Stimulated activated CD4-positive, alpha-beta T cell treated with anti-CD3 and anti-CD28 coated beads, TNF-alpha, amount 100 ng/mL, for 1 hour (primary cell): ENCODE data around the gene MAP3K10.

ENCODE experiments used
- DNase-seq, 3 donors: peaks; one replicate each; pipeline ENCODE4 v3.0.0-alpha.2; 2020; ENCODE audit warnings: low read depth in 3 of 3, low spot score in 1 of 3

MAP3K10 gene

GRCh38 chr19:40247735-40248262 is 56.6 kb downstream of the MAP3K10 start:
- no peak for DNase-seq

GRCh38 chr19:40249201-40249600 is 58.0 kb downstream of the MAP3K10 start:
- no peak for DNase-seq

- DNase-seq = no peak
Observed at GRCh38 chr19:40249781-40250180, 58.6 kb downstream of the MAP3K10 start.

GRCh38 chr19:40251244-40251643 is 60.0 kb downstream of the MAP3K10 start:
- DNase-seq = no peak

GRCh38 chr19:40251991-40252390 is 60.8 kb downstream of the MAP3K10 start:
- no peak for DNase-seq

GRCh38 chr19:40252395-40252794 is 61.2 kb downstream of the MAP3K10 start:
- DNase-seq = no peak

- DNase-seq = no peak
Observed at GRCh38 chr19:40253611-40254092, 62.4 kb downstream of the MAP3K10 start.

- no peak for DNase-seq
Observed at GRCh38 chr19:40254714-40255418, 63.6 kb downstream of the MAP3K10 start.

GRCh38 chr19:40255619-40256166 is 64.5 kb downstream of the MAP3K10 start:
- DNase-seq = no peak

- no peak for DNase-seq
Observed at GRCh38 chr19:40256512-40256911, 65.3 kb downstream of the MAP3K10 start.

- DNase-seq = no peak
Observed at GRCh38 chr19:40257096-40257517, 65.9 kb downstream of the MAP3K10 start.

GRCh38 chr19:40261631-40262030 is 70.4 kb downstream of the MAP3K10 start:
- DNase-seq = no peak

- DNase-seq = no peak
Observed at GRCh38 chr19:40262422-40262821, 71.2 kb downstream of the MAP3K10 start.

GRCh38 chr19:40263440-40264313 is 72.5 kb downstream of the MAP3K10 start:
- DNase-seq = no peak

GRCh38 chr19:40264314-40265054 is 73.3 kb downstream of the MAP3K10 start:
- DNase-seq = no peak
